Ascending aorta (tissue), 2 donors: ENCODE measurements around the gene CRYBG1. TPM values are rescaled to one million over a fixed set of nuclear protein-coding genes. Genes with fewer than 3 reads are reported as not detected.
"Not testable (repeated sequence)": the region's sequence is repeated elsewhere in the genome, so short reads cannot be mapped to it uniquely, and the experiment has no call there.

Experiments used
- DNase-seq, 2 donors: peaks; one replicate each; pipeline ENCODE4 v3.0.0-alpha.2; 2019; ENCODE audit warnings: low spot score in 2 of 2
- H3K27ac ChIP-seq, 2 donors: fragments of 200-600 bp; sonication (generic); one replicate each; pipeline ENCODE4 v1.5.1; 2016 to 2017; ENCODE audit warnings: mild to moderate bottlenecking in 1 of 2
- H3K27me3 ChIP-seq: fragments of 200-600 bp; sonication (generic); one replicate; pipeline ENCODE4 v1.5.1; 2017
- H3K36me3 ChIP-seq, 2 donors: fragments of 200-600 bp; sonication (generic); one replicate each; pipeline ENCODE4 v1.5.1; 2016
- H3K4me1 ChIP-seq, 2 donors: fragments of 200-600 bp; sonication (generic); one replicate each; pipeline ENCODE4 v1.5.1; 2016 to 2017; ENCODE audit warnings: mild to moderate bottlenecking in 1 of 2
- H3K4me3 ChIP-seq, 2 donors: fragments of 200-600 bp; sonication (generic); one replicate each; pipeline ENCODE4 v1.5.1; 2016 to 2017; ENCODE audit warnings: mild to moderate bottlenecking in 1 of 2
- H3K9me3 ChIP-seq, 2 donors: fragments of 200-600 bp; sonication (generic); one replicate each; pipeline ENCODE4 v1.5.1; 2016
- CTCF ChIP-seq, 3 experiments: fragments of 200-600 bp in 2 of 3; fragments of 450-650 bp in 1 of 3; sonication (generic) in 2 of 3; IDR thresholded peaks; one replicate each; pipeline ENCODE4 v1.5.1; 2016 to 2019; ENCODE audit warnings: antibody characterized with exemption in 3 of 3, mild to moderate bottlenecking in 1 of 3, moderate library complexity in 1 of 3
- intact Hi-C: fragments of 100-400 bp; cut with DNase I; formaldehyde crosslinking; loops from one replicate; pipeline ENCODE4 v1.15.1; 2023
- total RNA-seq: library from RNA; depleted of rRNA; stranded (reverse); fragments of >200 nt; gene quantifications from one replicate; pipeline ENCODE4 v1.1.0, GENCODE V29; 2016

The CRYBG1 gene
- total RNA-seq, 1 donor from 2014 or later: 6.5 TPM

GRCh38 chr6:106572875-106573585 lies 212.5 kb downstream of the CRYBG1 start:
- Histone ChIP-seq H3K27me3 (no peaks in the 10 kb centered on the region), H3K27ac (no peak overlapping the region), H3K4me3 (no peak overlapping the region), H3K9me3 (no peaks in the 10 kb centered on the region), H3K4me1 (no peaks in the 10 kb centered on the region), H3K36me3 (peaks cover 0 to 6% of the 10 kb centered on the region in 2 donors)
- no peak for TF ChIP-seq CTCF (IDR thresholded peaks at IDR 0.05)
- intact Hi-C loops: no loop called here
- DNase-seq: no peak

GRCh38 chr6:106574741-106575458 lies 214.4 kb downstream of the CRYBG1 start:
- Histone ChIP-seq H3K4me3 (no peak overlapping the region), H3K9me3 (no peaks in the 10 kb centered on the region), H3K36me3 (peaks cover 0 to 5% of the 10 kb centered on the region in 2 donors), H3K27me3 (no peaks in the 10 kb centered on the region), H3K27ac (no peak overlapping the region), H3K4me1 (no peaks in the 10 kb centered on the region)
- no peak for DNase-seq
- intact Hi-C loops: no loop called here
- no peak for TF ChIP-seq CTCF (IDR thresholded peaks at IDR 0.05)

GRCh38 chr6:106579281-106579680 lies 218.8 kb downstream of the CRYBG1 start:
- intact Hi-C loops: no loop called here
- no peaks in the 10 kb centered on the region for H3K9me3 ChIP-seq
- H3K4me1 ChIP-seq: no peaks in the 10 kb centered on the region
- no peak overlapping the region for H3K27ac ChIP-seq
- no peak overlapping the region for H3K4me3 ChIP-seq
- DNase-seq: no peak
- peaks cover 3 to 4% of the 10 kb centered on the region in 2 donors for H3K36me3 ChIP-seq
- no peak for TF ChIP-seq CTCF (IDR thresholded peaks at IDR 0.05)
- H3K27me3 ChIP-seq: no peaks in the 10 kb centered on the region

GRCh38 chr6:106581468-106581867 lies 221.0 kb downstream of the CRYBG1 start:
- intact Hi-C loops: no loop called here
- H3K4me1 ChIP-seq: no peaks in the 10 kb centered on the region
- no peak for DNase-seq
- H3K9me3 ChIP-seq: no peaks in the 10 kb centered on the region
- TF ChIP-seq CTCF (IDR thresholded peaks at IDR 0.05): no peak
- peaks cover 3 to 4% of the 10 kb centered on the region in 2 donors for H3K36me3 ChIP-seq
- no peak overlapping the region for H3K27ac ChIP-seq
- H3K4me3 ChIP-seq: no peak overlapping the region
- H3K27me3 ChIP-seq: no peaks in the 10 kb centered on the region

- Histone ChIP-seq H3K36me3 (peaks cover 4 to 12% of the 10 kb centered on the region in 2 donors), H3K27me3 (no peaks in the 10 kb centered on the region), H3K27ac (no peak overlapping the region), H3K4me3 (no peak overlapping the region), H3K4me1 (no peaks in the 10 kb centered on the region), H3K9me3 (no peaks in the 10 kb centered on the region)
- intact Hi-C loops: no loop called here
- DNase-seq: no peak
- TF ChIP-seq CTCF (IDR thresholded peaks at IDR 0.05): no peak
Measured at GRCh38 chr6:106586815-106587415, 226.4 kb downstream of the CRYBG1 start.

- H3K27me3 ChIP-seq, H3K4me1 ChIP-seq, H3K36me3 ChIP-seq, H3K27ac ChIP-seq, intact Hi-C loops, H3K4me3 ChIP-seq, DNase-seq, H3K9me3 ChIP-seq: not testable (repeated sequence)
Measured at GRCh38 chr6:106588937-106589336, 228.4 kb downstream of the CRYBG1 start.
